Sigmoid colon (tissue), 7 donors: ENCODE data around the gene ACOX2. TPM values are rescaled to one million over a fixed set of nuclear protein-coding genes. Genes with fewer than 3 reads are reported as not detected.
A peak's percentile ranks its signal among the peaks of the same experiment; 100 is the strongest.

Experiments used
- DNase-seq: peaks from one replicate; pipeline ENCODE4 v3.0.0-alpha.2; 2019
- H3K27ac ChIP-seq, 4 donors: fragments of 200-600 bp; sonication (generic); one replicate each; pipeline ENCODE4 v1.5.1; 2016 to 2019; ENCODE audit warnings: mild to moderate bottlenecking in 1 of 4
- H3K27me3 ChIP-seq, 3 donors: fragments of 200-600 bp; sonication (generic); one replicate each; pipeline ENCODE4 v1.5.1; 2019; ENCODE audit warnings: mild to moderate bottlenecking in 1 of 3
- H3K36me3 ChIP-seq, 4 donors: fragments of 200-600 bp; sonication (generic); one replicate each; pipeline ENCODE4 v1.5.1; 2016 to 2019
- H3K4me1 ChIP-seq, 4 donors: fragments of 200-600 bp; sonication (generic); one replicate each; pipeline ENCODE4 v1.5.1; 2017 to 2019
- H3K4me3 ChIP-seq, 4 donors: fragments of 200-600 bp; sonication (generic); one replicate each; pipeline ENCODE4 v1.5.1; 2017 to 2019; ENCODE audit warnings: mild to moderate bottlenecking in 2 of 4, moderate library complexity in 1 of 4
- H3K9me3 ChIP-seq, 4 donors: fragments of 200-600 bp in 3 of 4; sonication (generic) in 3 of 4; one replicate each; pipeline versions ENCODE4 v1.5.1 to v1.6.1; 2013 to 2019
- CTCF ChIP-seq, 4 experiments: fragments of 450-650 bp in 3 of 4; fragments of 200-600 bp in 1 of 4; IDR thresholded peaks; one replicate each; pipeline ENCODE4 v1.5.1; 2016 to 2019; ENCODE audit warnings: antibody characterized with exemption in 4 of 4, mild to moderate bottlenecking in 3 of 4, moderate library complexity in 2 of 4
- EP300 ChIP-seq, 4 donors: sonication (generic); formaldehyde crosslinking; IDR thresholded peaks; one replicate each; pipeline ENCODE4 v1.6.1; 2017; ENCODE audit warnings: antibody characterized with exemption in 4 of 4
- POLR2A ChIP-seq, 2 donors: fragments of 450-650 bp; IDR thresholded peaks; one replicate each; pipeline ENCODE4 v1.6.1; 2016; ENCODE audit warnings: antibody characterized with exemption in 2 of 2, mild to moderate bottlenecking in 2 of 2, moderate library complexity in 2 of 2
- POLR2AphosphoS5 ChIP-seq, 4 donors: sonication (generic); formaldehyde crosslinking; IDR thresholded peaks; one replicate each; pipeline ENCODE4 v1.6.1; 2017; ENCODE audit warnings: antibody characterized with exemption in 4 of 4
- WGBS, 2 donors: extraction: QIAGEN DNeasy Blood & Tissue Kit; methylation state at CpG; one replicate each; pipeline ENCODE4 v1.1.7; 2013; 5-methylcytosine and 5-hydroxymethylcytosine counted together
- intact Hi-C: fragments of 100-400 bp; cut with DNase I; formaldehyde crosslinking; loops from one replicate; pipeline ENCODE4 v1.15.1; 2023
- polyA plus RNA-seq, 3 donors: library from polyadenylated mRNA; stranded (reverse); fragments of 200-250 nt; gene quantifications; one replicate each; pipeline ENCODE4 v1.2.3, GENCODE V29; 2013
- total RNA-seq, 4 donors: library from RNA; depleted of rRNA; stranded (reverse); fragments of >200 nt; gene quantifications; one replicate each; pipeline ENCODE4 v1.1.0, GENCODE V29; 2016
- donor health status: healthy with polysubstance abuse.
- donor health status: Bipolar disorder and iron deficiency.
- donor health status: healthy.

ACOX2 gene
- total and polyA plus RNA-seq, 7 donors = 6.9 to 35.8 (median 26.0) TPM

DNA sequence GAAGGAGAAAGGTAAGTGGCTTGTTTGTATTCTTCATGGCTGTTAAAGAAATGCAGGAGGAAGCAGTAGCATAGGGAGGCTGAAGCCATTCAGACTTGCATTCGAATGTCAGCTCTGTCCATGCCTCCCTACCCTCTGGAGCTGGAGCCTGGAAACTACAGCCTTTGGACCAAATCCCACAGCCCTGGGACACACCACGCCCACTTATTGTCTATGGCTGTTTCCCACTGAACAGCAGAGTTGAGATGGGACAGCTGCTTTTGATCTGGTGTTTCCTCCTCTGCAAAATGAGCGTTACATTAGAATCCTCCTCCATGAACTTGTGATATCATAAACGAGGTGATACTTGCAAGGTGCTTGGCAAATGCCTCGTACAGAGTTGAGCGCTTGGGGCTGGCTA, 36.6 kb upstream of the ACOX2 start:
- Histone ChIP-seq H3K36me3 (no peaks in the 10 kb centered on the region), H3K9me3 (no peaks in the 10 kb centered on the region), H3K27ac (peak overlapping the region in 1 of 4 donors; percentile 25), H3K4me1 (peaks cover 0 to 14% (median 9%) of the 10 kb centered on the region in 4 donors), H3K4me3 (no peak overlapping the region), H3K27me3 (no peaks in the 10 kb centered on the region)
- TF ChIP-seq EP300 (IDR thresholded peaks at IDR 0.05) = no peak
- intact Hi-C loops = no loop called here
- WGBS, 2 donors = 26 to 63% methylated on average over 6 of the region's 6 CpGs
- no peak for DNase-seq

DNA sequence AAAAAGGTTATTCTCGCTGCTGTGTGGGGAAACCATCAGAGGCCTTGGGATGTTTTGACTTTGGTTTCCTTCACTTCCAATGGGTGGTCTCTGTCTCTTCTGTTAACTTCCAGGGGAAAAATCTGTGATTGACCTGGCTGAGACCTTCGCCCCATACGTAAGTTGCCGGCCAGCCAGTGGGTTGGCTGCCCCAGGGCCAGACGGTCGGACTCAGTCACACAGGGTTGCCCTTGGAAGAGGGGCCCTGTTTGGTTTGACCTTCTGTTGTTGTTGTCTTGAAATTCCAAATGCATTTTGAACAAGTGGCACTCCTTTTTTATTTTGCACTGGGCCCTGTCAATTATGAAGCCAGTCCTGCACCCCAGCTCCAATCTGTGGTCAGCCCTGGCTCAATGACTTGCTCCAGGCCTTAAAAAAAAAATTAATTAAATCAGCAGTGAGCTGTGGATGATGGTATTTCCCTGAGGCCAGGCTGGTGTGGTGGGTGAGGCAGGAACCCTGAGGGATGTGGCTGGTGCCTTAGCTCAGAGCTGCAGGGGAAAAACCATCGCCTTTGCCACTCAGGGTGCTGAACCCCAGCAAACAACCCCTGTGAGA, 35.7 kb upstream of the ACOX2 start:
- no peak for DNase-seq
- peak overlapping the region in 1 of 4 donors; percentile 25 for H3K27ac ChIP-seq
- intact Hi-C loops = no loop called here
- TF ChIP-seq CTCF (IDR thresholded peaks at IDR 0.05) (no peak), POLR2A (IDR thresholded peaks at IDR 0.05) (no peak), POLR2AphosphoS5 (IDR thresholded peaks at IDR 0.05) (no peak), EP300 (IDR thresholded peaks at IDR 0.05) (no peak)
- WGBS, 2 donors = 94 to 95% methylated on average over 7 of the region's 7 CpGs
- peaks cover 0 to 10% (median 6%) of the 10 kb centered on the region in 4 donors for H3K4me1 ChIP-seq
- no peaks in the 10 kb centered on the region for H3K9me3 ChIP-seq
- no peaks in the 10 kb centered on the region for H3K27me3 ChIP-seq
- H3K36me3 ChIP-seq = no peaks in the 10 kb centered on the region
- H3K4me3 ChIP-seq = no peak overlapping the region

DNA sequence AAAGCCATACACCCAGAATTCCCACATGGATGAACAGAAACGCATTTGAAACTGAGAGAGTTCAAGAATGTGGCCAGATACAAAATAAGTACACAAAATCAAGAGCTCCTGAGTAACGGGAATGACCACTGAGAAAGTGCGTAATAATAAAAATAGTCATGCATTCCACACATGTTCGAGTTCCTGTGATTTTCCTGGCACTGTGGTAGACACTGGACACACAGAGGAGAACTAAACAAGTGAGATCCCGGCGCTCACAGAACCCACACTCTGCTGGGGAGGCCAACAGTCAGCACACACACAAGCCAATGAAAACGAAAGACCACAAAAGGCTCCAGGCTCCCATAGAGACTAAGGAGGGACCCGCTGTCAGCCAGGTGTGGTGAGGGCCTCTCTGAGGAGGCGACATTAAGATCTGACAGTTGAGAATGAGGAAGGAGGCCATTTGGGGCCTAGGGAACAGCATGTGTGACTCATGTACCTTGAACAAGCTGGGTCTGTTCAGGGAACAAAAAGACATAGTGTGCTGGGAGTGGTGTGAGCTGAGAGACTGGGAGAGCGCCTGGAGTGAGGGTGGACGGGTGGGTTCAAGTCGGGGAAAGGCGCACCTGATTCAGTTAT, 35.1 kb upstream of the ACOX2 start:
- TF ChIP-seq CTCF (IDR thresholded peaks at IDR 0.05) = no peak
- no peak for TF ChIP-seq POLR2A (IDR thresholded peaks at IDR 0.05)
- no peak for TF ChIP-seq EP300 (IDR thresholded peaks at IDR 0.05)
- peak; percentile 18 for DNase-seq
- Histone ChIP-seq H3K27me3 (no peaks in the 10 kb centered on the region), H3K4me3 (no peak overlapping the region), H3K27ac (no peak overlapping the region), H3K9me3 (no peaks in the 10 kb centered on the region), H3K4me1 (peaks cover 0 to 5% (median 1%) of the 10 kb centered on the region in 4 donors), H3K36me3 (no peaks in the 10 kb centered on the region)
- intact Hi-C loops = no loop called here
- 84 to 85% methylated on average over 13 of the region's 13 CpGs for WGBS, 2 donors

DNA sequence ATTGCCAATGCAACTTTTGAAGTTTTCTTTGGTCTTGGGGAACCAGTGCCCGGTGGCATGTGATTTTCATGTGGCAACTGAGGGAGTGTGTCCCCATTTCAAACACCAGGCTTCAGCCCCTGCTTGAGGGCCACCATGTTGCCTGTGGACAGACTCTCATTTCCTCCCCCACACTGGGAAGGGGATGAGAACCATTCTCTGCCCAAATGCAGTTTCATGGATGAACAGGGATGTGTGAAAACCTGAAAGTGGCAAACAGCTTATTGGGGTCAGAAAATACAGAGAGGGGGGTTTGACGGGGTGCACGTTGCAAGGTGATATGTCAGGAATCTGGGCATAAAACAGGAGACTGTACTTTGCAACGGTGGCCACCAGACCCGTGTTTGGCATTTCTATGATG, 33.9 kb upstream of the ACOX2 start:
- no peaks in the 10 kb centered on the region for H3K36me3 ChIP-seq
- no peaks in the 10 kb centered on the region for H3K9me3 ChIP-seq
- no peaks in the 10 kb centered on the region for H3K4me1 ChIP-seq
- H3K27ac ChIP-seq = no peak overlapping the region
- H3K4me3 ChIP-seq = no peak overlapping the region
- intact Hi-C loops = no loop called here
- H3K27me3 ChIP-seq = no peaks in the 10 kb centered on the region
- TF ChIP-seq EP300 (IDR thresholded peaks at IDR 0.05) (no peak), POLR2AphosphoS5 (IDR thresholded peaks at IDR 0.05) (no peak), POLR2A (IDR thresholded peaks at IDR 0.05) (no peak), CTCF (IDR thresholded peaks at IDR 0.05) (no peak)
- WGBS, 2 donors = 91 to 92% methylated on average over 5 of the region's 5 CpGs
- no peak for DNase-seq

DNA sequence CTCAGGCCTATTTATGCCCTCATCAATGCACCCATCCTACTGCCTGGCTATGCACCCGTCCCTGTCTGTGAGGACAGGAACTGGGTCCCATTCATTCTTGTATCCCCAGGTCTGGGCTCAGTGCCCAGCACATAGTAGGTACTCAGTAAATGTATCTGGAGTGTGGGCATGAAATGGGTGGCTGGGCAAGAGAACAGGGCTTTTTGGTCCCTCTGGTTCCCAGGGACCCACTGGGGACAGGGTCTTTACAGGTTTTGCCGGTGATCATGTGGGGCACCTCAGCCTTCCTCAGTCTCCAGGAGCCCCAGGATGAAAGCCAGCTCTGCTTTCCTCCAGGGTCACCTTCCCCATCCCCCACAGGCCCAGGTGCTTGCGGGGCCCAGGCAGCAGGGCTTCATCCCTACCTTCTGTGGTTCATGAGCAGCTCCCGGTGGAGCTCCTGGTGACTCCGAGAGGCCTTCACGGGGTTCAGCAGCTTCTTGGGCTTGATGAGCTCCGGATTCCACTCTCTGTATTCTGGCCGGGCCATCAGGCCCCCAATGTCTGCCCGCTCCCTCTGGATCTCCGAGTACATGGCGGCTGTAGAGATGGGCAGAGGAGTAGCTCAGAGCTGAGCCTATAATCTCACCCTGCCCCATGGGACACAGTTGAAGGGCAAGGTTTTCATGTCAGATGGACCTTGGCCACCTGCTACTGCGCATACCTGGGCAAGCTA, 32.5 kb upstream of the ACOX2 start:
- peak; percentile 48 for DNase-seq
- H3K9me3 ChIP-seq = no peaks in the 10 kb centered on the region
- no peaks in the 10 kb centered on the region for H3K36me3 ChIP-seq
- peaks cover 0 to 7% (median 0%) of the 10 kb centered on the region in 4 donors for H3K4me1 ChIP-seq
- H3K4me3 ChIP-seq = no peak overlapping the region
- 93 to 94% methylated on average over 12 of the region's 12 CpGs for WGBS, 2 donors
- H3K27ac ChIP-seq = no peak overlapping the region
- TF ChIP-seq CTCF (IDR thresholded peaks at IDR 0.05) (no peak), POLR2A (IDR thresholded peaks at IDR 0.05) (no peak), POLR2AphosphoS5 (IDR thresholded peaks at IDR 0.05) (no peak), EP300 (IDR thresholded peaks at IDR 0.05) (no peak)
- intact Hi-C loops = no loop called here
- H3K27me3 ChIP-seq = no peaks in the 10 kb centered on the region
